OCI-LY1 (cell line): ENCODE measurements around the gene CIB2.

ENCODE experiments used
- H2AFZ ChIP-seq: fragments of 200-600 bp; sonication (generic), shearing (Covaris generic); 2 replicates; pipeline ENCODE4 v1.6.0; 2014; ENCODE audit warnings: antibody characterized with exemption, mild to moderate bottlenecking, low read length
- H3F3A ChIP-seq: fragments of 200-600 bp; sonication (generic), shearing (Covaris generic); 2 replicates; pipeline ENCODE4 v1.6.0; 2014; ENCODE audit warnings: mild to moderate bottlenecking, antibody characterized with exemption, low read length, moderate library complexity; ENCODE audit not compliant: insufficient read depth
- H3K27ac ChIP-seq: fragments of 200-600 bp; sonication (generic); 2 replicates; pipeline ENCODE4 v1.5.1; 2014; ENCODE audit warnings: low read length, mixed run types, mild to moderate bottlenecking, low read depth; ENCODE audit not compliant: poor library complexity, severe bottlenecking
- H3K27me3 ChIP-seq: fragments of 200-600 bp; sonication (generic); 2 replicates; pipeline ENCODE4 v1.6.0; 2014; ENCODE audit warnings: antibody characterized with exemption, mild to moderate bottlenecking, low read length, moderate library complexity; ENCODE audit not compliant: insufficient read depth
- H3K36me3 ChIP-seq: fragments of 200-600 bp; sonication (generic); 2 replicates; pipeline ENCODE4 v1.6.1; 2014; ENCODE audit warnings: mild to moderate bottlenecking, antibody characterized with exemption, low read length, moderate library complexity, mixed read lengths; ENCODE audit not compliant: insufficient read depth
- H3K4me1 ChIP-seq: fragments of 200-600 bp; sonication (generic); 2 replicates; pipeline ENCODE4 v1.5.1; 2014; ENCODE audit warnings: mild to moderate bottlenecking, low read length, moderate library complexity; ENCODE audit not compliant: insufficient read depth, severe bottlenecking
- H3K4me2 ChIP-seq: fragments of 200-600 bp; sonication (generic), shearing (Covaris generic); 2 replicates; pipeline ENCODE4 v1.6.1; 2014; ENCODE audit warnings: low read length
- H3K4me3 ChIP-seq: fragments of 200-600 bp; sonication (generic); 2 replicates; pipeline ENCODE4 v1.5.1; 2014; ENCODE audit warnings: low read length, low read depth, mild to moderate bottlenecking, mixed read lengths; ENCODE audit not compliant: poor library complexity, severe bottlenecking
- H3K79me2 ChIP-seq: fragments of 200-600 bp; shearing (Covaris generic); 2 replicates; pipeline ENCODE4 v1.6.1; 2016; ENCODE audit warnings: mixed run types, low read length, mixed read lengths; ENCODE audit not compliant: insufficient read depth
- H3K9ac ChIP-seq: fragments of 200-600 bp; sonication (generic), shearing (Covaris generic); 2 replicates; pipeline ENCODE4 v1.6.1; 2014; ENCODE audit warnings: mild to moderate bottlenecking, low read length, mixed read lengths
- H3K9me2 ChIP-seq: fragments of 200-600 bp; sonication (generic), shearing (Covaris generic); 2 replicates; pipeline ENCODE4 v1.6.1; 2014; ENCODE audit warnings: low read depth, mild to moderate bottlenecking, low read length, mixed read lengths
- H3K9me3 ChIP-seq: fragments of 200-600 bp; shearing (Covaris generic); 2 replicates; pipeline ENCODE4 v1.6.1; 2014; ENCODE audit warnings: low read length, mixed read lengths
- H4K20me1 ChIP-seq: fragments of 200-600 bp; sonication (generic), shearing (Covaris generic); 2 replicates; pipeline ENCODE4 v1.6.0; 2016; ENCODE audit warnings: mild to moderate bottlenecking, low read length; ENCODE audit not compliant: insufficient read depth
- CTCF ChIP-seq: fragments of 200-600 bp; sonication (generic), shearing (Covaris generic); IDR thresholded peaks from 2 replicates; pipeline ENCODE4 v1.5.1; 2017; ENCODE audit warnings: mild to moderate bottlenecking, antibody characterized with exemption, low read length, moderate library complexity, mixed read lengths
- EZH2 ChIP-seq: fragments of 200-600 bp; sonication (generic), shearing (Covaris generic); IDR thresholded peaks from 2 replicates; pipeline ENCODE4 v1.8.0; 2017; ENCODE audit warnings: borderline replicate concordance, mixed run types, mild to moderate bottlenecking, antibody characterized with exemption, low read length, moderate library complexity, mixed read lengths

CIB2 gene

GRCh38 chr15:78125267-78125666 is 6.0 kb downstream of the CIB2 start:
- Histone ChIP-seq H3K27me3 (no peaks in the 10 kb centered on the region), H3K9ac (no peak overlapping the region), H3K4me3 (no peak overlapping the region), H3K79me2 (no peaks in the 10 kb centered on the region), H4K20me1 (no peaks in the 10 kb centered on the region), H3K27ac (no peak overlapping the region), H3K4me2 (no peak overlapping the region), H3K4me1 (no peaks in the 10 kb centered on the region), H3K36me3 (no peaks in the 10 kb centered on the region), H3K9me3 (no peaks in the 10 kb centered on the region), H2AFZ (no peak overlapping the region), H3F3A (no peaks in the 10 kb centered on the region), H3K9me2 (no peaks in the 10 kb centered on the region)
- TF ChIP-seq EZH2 (no peak), CTCF (no peak)

- Histone ChIP-seq H3K27ac (no peak overlapping the region), H2AFZ (no peak overlapping the region)
Measured at GRCh38 chr15:78120523-78120922, 10.7 kb downstream of the CIB2 start.

GRCh38 chr15:78112551-78112950 is 18.7 kb downstream of the CIB2 start:
- H3K9me2 ChIP-seq: no peaks in the 10 kb centered on the region
- TF ChIP-seq CTCF: no peak
- H3K27me3 ChIP-seq: no peaks in the 10 kb centered on the region
- no peaks in the 10 kb centered on the region for H3K79me2 ChIP-seq
- no peaks in the 10 kb centered on the region for H3K36me3 ChIP-seq
- H3F3A ChIP-seq: no peaks in the 10 kb centered on the region
- no peaks in the 10 kb centered on the region for H3K4me1 ChIP-seq
- H3K4me3 ChIP-seq: no peak overlapping the region
- H2AFZ ChIP-seq: no peak overlapping the region
- H3K27ac ChIP-seq: no peak overlapping the region
- no peak overlapping the region for H3K4me2 ChIP-seq
- H3K9me3 ChIP-seq: no peaks in the 10 kb centered on the region
- no peak overlapping the region for H3K9ac ChIP-seq
- no peaks in the 10 kb centered on the region for H4K20me1 ChIP-seq

More at GRCh38 chr15:78120523-78120922, 10.7 kb downstream of the CIB2 start:
- no peak for TF ChIP-seq CTCF
- TF ChIP-seq EZH2: no peak
- H3K36me3 ChIP-seq: no peaks in the 10 kb centered on the region
- H3K4me3 ChIP-seq: no peak overlapping the region
- H3K4me1 ChIP-seq: no peaks in the 10 kb centered on the region
- no peaks in the 10 kb centered on the region for H3F3A ChIP-seq
- H4K20me1 ChIP-seq: no peaks in the 10 kb centered on the region
- H3K9ac ChIP-seq: no peak overlapping the region
- H3K27me3 ChIP-seq: no peaks in the 10 kb centered on the region
- no peaks in the 10 kb centered on the region for H3K9me3 ChIP-seq
- H3K9me2 ChIP-seq: no peaks in the 10 kb centered on the region
- H3K79me2 ChIP-seq: no peaks in the 10 kb centered on the region
- H3K4me2 ChIP-seq: no peak overlapping the region
